ENCODE results near the gene HMHB1.
A peak's percentile ranks its signal among the peaks of the same experiment; 100 is the strongest.

The HMHB1 gene

GRCh38 chr5:143824851-143825720 is 13.1 kb downstream of the HMHB1 start:
- H3K4me1 ChIP-seq, result peaks cover 0 to 6% (median 0%) of the 10 kb centered on the region in 4 donors
- H3K4me3 ChIP-seq, result no peak overlapping the region
- DNase-seq, result peak; percentile 80 to 86
- no peaks in the 10 kb centered on the region for H3K9me3 ChIP-seq
- peak; percentile 88 to 94 for TF ChIP-seq CTCF (IDR thresholded peaks at IDR 0.05)
- intact Hi-C loops (cut with DNase I; ENCODE audit: low total_unique reads), result loop anchor here (5.0 to 10.0 kb wide), 3 partner anchors 423 to 903 kb away; partner anchors contain the start of gene NR3C1
- H3K27me3 ChIP-seq, result no peaks in the 10 kb centered on the region
- no peak overlapping the region for H3K27ac ChIP-seq
- H3K36me3 ChIP-seq, result no peaks in the 10 kb centered on the region

GRCh38 chr5:143826951-143827444 is 15.0 kb downstream of the HMHB1 start:
- Histone ChIP-seq H3K4me3 (no peak overlapping the region), H3K4me1 (peaks cover 0 to 6% (median 0%) of the 10 kb centered on the region in 4 donors), H3K36me3 (no peaks in the 10 kb centered on the region), H3K27ac (no peak overlapping the region), H3K9me3 (no peaks in the 10 kb centered on the region), H3K27me3 (no peaks in the 10 kb centered on the region)
- no peak for DNase-seq
- TF ChIP-seq CTCF (IDR thresholded peaks at IDR 0.05), result no peak
- intact Hi-C loops (cut with DNase I; ENCODE audit: low total_unique reads), result loop anchor here (5.0 to 10.0 kb wide), 3 partner anchors 425 to 905 kb away; partner anchors contain the start of gene NR3C1

GRCh38 chr5:143828710-143829109 is 16.7 kb downstream of the HMHB1 start:
- no peak overlapping the region for H3K4me3 ChIP-seq
- DNase-seq, result no peak
- H3K4me1 ChIP-seq, result peaks cover 0 to 6% (median 0%) of the 10 kb centered on the region in 4 donors
- no peaks in the 10 kb centered on the region for H3K36me3 ChIP-seq
- no peak overlapping the region for H3K27ac ChIP-seq
- no peaks in the 10 kb centered on the region for H3K9me3 ChIP-seq
- intact Hi-C loops (cut with DNase I; ENCODE audit: low total_unique reads), result loop anchor here (5.0 to 10.0 kb wide), 3 partner anchors 426 to 906 kb away; partner anchors contain the start of gene NR3C1
- TF ChIP-seq CTCF (IDR thresholded peaks at IDR 0.05), result no peak
- H3K27me3 ChIP-seq, result no peaks in the 10 kb centered on the region

- no peak for DNase-seq
- no peak for TF ChIP-seq CTCF (IDR thresholded peaks at IDR 0.05)
- intact Hi-C loops (cut with DNase I; ENCODE audit: low total_unique reads), result loop anchor here (10.0 kb wide), 1 partner anchor 312 kb away; no protein-coding TSS in a partner anchor
- Histone ChIP-seq H3K4me3 (no peak overlapping the region), H3K27me3 (no peaks in the 10 kb centered on the region), H3K27ac (no peak overlapping the region), H3K36me3 (no peaks in the 10 kb centered on the region), H3K9me3 (no peaks in the 10 kb centered on the region), H3K4me1 (no peaks in the 10 kb centered on the region)
Measured at GRCh38 chr5:143833177-143833576, 21.2 kb downstream of the HMHB1 start.

GRCh38 chr5:143835251-143835650 is 23.3 kb downstream of the HMHB1 start:
- no peak overlapping the region for H3K27ac ChIP-seq
- no peaks in the 10 kb centered on the region for H3K27me3 ChIP-seq
- no peak overlapping the region for H3K4me3 ChIP-seq
- no peaks in the 10 kb centered on the region for H3K9me3 ChIP-seq
- H3K4me1 ChIP-seq, result no peaks in the 10 kb centered on the region
- no peak for TF ChIP-seq CTCF (IDR thresholded peaks at IDR 0.05)
- no peaks in the 10 kb centered on the region for H3K36me3 ChIP-seq
- intact Hi-C loops (cut with DNase I; ENCODE audit: low total_unique reads), result loop anchor here (10.0 kb wide), 1 partner anchor 310 kb away; no protein-coding TSS in a partner anchor
- DNase-seq, result no peak
